H9 (cell line): ENCODE results near the gene TPPP2. TPM values are rescaled to one million over a fixed set of nuclear protein-coding genes. Genes with fewer than 3 reads are reported as not detected.

Experiments used
- DNase-seq: peaks from one replicate; pipeline ENCODE4 v3.0.0-alpha.2; 2017
- H2AFZ ChIP-seq: one replicate; pipeline ENCODE4 v1.6.1; 2013; ENCODE audit warnings: mild to moderate bottlenecking, low read length, control low read depth, moderate library complexity
- H2AK5ac ChIP-seq: 2 replicates; pipeline ENCODE4 v1.6.1; 2013; ENCODE audit warnings: low read length, control low read depth, mixed read lengths; ENCODE audit not compliant: insufficient read length
- H2BK120ac ChIP-seq: one replicate; pipeline ENCODE4 v1.6.1; 2013; ENCODE audit warnings: low read depth, mild to moderate bottlenecking, low read length, control low read depth, inconsistent platforms; ENCODE audit not compliant: poor library complexity, severe bottlenecking
- H2BK12ac ChIP-seq: 2 replicates; pipeline ENCODE4 v1.6.1; 2013; ENCODE audit warnings: low read length, control low read depth, mixed read lengths, low read depth; ENCODE audit not compliant: insufficient read length
- H2BK15ac ChIP-seq: 2 replicates; pipeline ENCODE4 v1.6.1; 2013; ENCODE audit warnings: low read depth, low read length, control low read depth
- H2BK20ac ChIP-seq: one replicate; pipeline ENCODE4 v1.6.1; 2013; ENCODE audit warnings: low read depth, mild to moderate bottlenecking, low read length, control low read depth, inconsistent platforms; ENCODE audit not compliant: poor library complexity, severe bottlenecking
- H2BK5ac ChIP-seq: 2 replicates; pipeline ENCODE4 v1.6.1; 2013; ENCODE audit warnings: low read length, control low read depth, mixed read lengths; ENCODE audit not compliant: insufficient read length
- H3K14ac ChIP-seq: 2 replicates; pipeline ENCODE4 v1.6.1; 2013; ENCODE audit warnings: low read length, control low read depth; ENCODE audit not compliant: insufficient read depth
- H3K18ac ChIP-seq: 2 replicates; pipeline ENCODE4 v1.6.1; 2013; ENCODE audit warnings: low read depth, mild to moderate bottlenecking, mixed read lengths, low read length, control low read depth; ENCODE audit not compliant: insufficient read length
- H3K23ac ChIP-seq: 2 replicates; pipeline ENCODE4 v1.6.1; 2013; ENCODE audit warnings: low read length, control low read depth, mixed read lengths, low read depth; ENCODE audit not compliant: insufficient read length
- H3K23me2 ChIP-seq: 2 replicates; pipeline ENCODE4 v1.6.1; 2013; ENCODE audit warnings: low read depth, mild to moderate bottlenecking, mixed read lengths, low read length, control low read depth; ENCODE audit not compliant: insufficient read length, poor library complexity, severe bottlenecking
- H3K27ac ChIP-seq: 2 replicates; pipeline ENCODE4 v1.5.1; 2013; ENCODE audit warnings: low read length, control low read depth, mixed read lengths, low read depth; ENCODE audit not compliant: insufficient read length
- H3K27me3 ChIP-seq: 2 replicates; pipeline ENCODE4 v1.6.1; 2013; ENCODE audit warnings: low read length, control low read depth, inconsistent platforms; ENCODE audit not compliant: insufficient read depth
- H3K4ac ChIP-seq: 2 replicates; pipeline ENCODE4 v1.6.1; 2013; ENCODE audit warnings: low read depth, mild to moderate bottlenecking, control low read depth, inconsistent platforms, low read length, moderate library complexity
- H3K4me1 ChIP-seq: 2 replicates; pipeline ENCODE4 v1.6.1; 2013; ENCODE audit warnings: low read length, control low read depth, inconsistent platforms; ENCODE audit not compliant: insufficient read depth
- H3K4me2 ChIP-seq: 2 replicates; pipeline ENCODE4 v1.6.1; 2013; ENCODE audit warnings: low read length, control low read depth, mixed read lengths; ENCODE audit not compliant: insufficient read length, insufficient read depth
- H3K56ac ChIP-seq: 2 replicates; pipeline ENCODE4 v1.6.1; 2013; ENCODE audit warnings: low read depth, mild to moderate bottlenecking, mixed read lengths, low read length, control low read depth; ENCODE audit not compliant: insufficient read length
- H3K79me1 ChIP-seq: 2 replicates; pipeline ENCODE4 v1.6.1; 2013; ENCODE audit warnings: low read depth, mild to moderate bottlenecking, moderate library complexity, low read length, control low read depth, inconsistent platforms; ENCODE audit not compliant: insufficient read depth, poor library complexity, severe bottlenecking
- H3K79me2 ChIP-seq: 2 replicates; pipeline ENCODE4 v1.6.1; 2013; ENCODE audit warnings: low read length, control low read depth, inconsistent platforms; ENCODE audit not compliant: insufficient read depth
- H3K9ac ChIP-seq: 2 replicates; pipeline ENCODE4 v1.6.1; 2013; ENCODE audit warnings: low read length, control low read depth, mixed read lengths; ENCODE audit not compliant: insufficient read length; ENCODE audit errors: extremely low read depth
- H3K9me3 ChIP-seq: one replicate; pipeline ENCODE4 v1.6.1; 2013; ENCODE audit warnings: low read depth, low read length, inconsistent platforms; ENCODE audit not compliant: control insufficient read depth
- H3T11ph ChIP-seq: one replicate; pipeline ENCODE4 v1.6.1; 2013; ENCODE audit warnings: mild to moderate bottlenecking, low read length, control low read depth, inconsistent platforms
- H4K20me1 ChIP-seq: one replicate; pipeline ENCODE4 v1.6.1; 2013; ENCODE audit not compliant: control insufficient read depth, insufficient read length, insufficient read depth
- H4K5ac ChIP-seq: 2 replicates; pipeline ENCODE4 v1.6.1; 2013; ENCODE audit warnings: low read depth, mild to moderate bottlenecking, mixed read lengths, low read length, control low read depth; ENCODE audit not compliant: insufficient read length
- H4K8ac ChIP-seq: replicated peaks from 2 replicates; pipeline ENCODE4 v1.6.1; 2013; ENCODE audit warnings: low read length, control low read depth, mixed read lengths, low read depth; ENCODE audit not compliant: insufficient read length
- H4K91ac ChIP-seq: 2 replicates; pipeline ENCODE4 v1.6.1; 2013; ENCODE audit warnings: low read depth, mild to moderate bottlenecking, moderate library complexity, mixed read lengths, low read length, control low read depth; ENCODE audit not compliant: insufficient read length
- H3K27ac Mint-ChIP-seq, 3 experiments: 2 replicates in 2 of 3; 3 replicates in 1 of 3; pipeline ENCODE4 v1.8.0; 2020 to 2021; ENCODE audit warnings: mixed read lengths in 3 of 3, mild to moderate bottlenecking in 1 of 3, moderate library complexity in 1 of 3
- H3K27me3 Mint-ChIP-seq: 2 replicates; pipeline ENCODE4 v1.8.0; 2021; ENCODE audit warnings: low read depth, mild to moderate bottlenecking, moderate library complexity, mixed read lengths
- H3K36me3 Mint-ChIP-seq, 3 experiments: 2 replicates in 2 of 3; 3 replicates in 1 of 3; pipeline ENCODE4 v1.8.0; 2020 to 2021; ENCODE audit warnings: low read depth in 3 of 3, mixed read lengths in 3 of 3; ENCODE audit not compliant: insufficient read depth in 1 of 3
- H3K4me1 Mint-ChIP-seq, 2 experiments: 2 replicates each; pipeline ENCODE4 v1.8.0; 2020; ENCODE audit warnings: mixed read lengths in 2 of 2
- H3K4me3 Mint-ChIP-seq, 2 experiments: 2 replicates in 1 of 2; 3 replicates in 1 of 2; pipeline ENCODE4 v1.8.0; 2020 to 2021; ENCODE audit warnings: mild to moderate bottlenecking in 2 of 2, mixed read lengths in 2 of 2, moderate library complexity in 1 of 2
- H3K9me3 Mint-ChIP-seq, 2 experiments: 2 replicates in 1 of 2; 3 replicates in 1 of 2; pipeline ENCODE4 v1.8.0; 2020; ENCODE audit warnings: mild to moderate bottlenecking in 2 of 2, mixed read lengths in 2 of 2, moderate library complexity in 1 of 2
- WGBS: extraction: QIAGEN DNeasy Blood & Tissue Kit; methylation state at CpG from one replicate; pipeline ENCODE4 v1.1.7; 2013; ENCODE audit warnings: missing lambda C conversion rate, low lambda C conversion rate, mixed read lengths; ENCODE audit not compliant: insufficient read length; ENCODE audit errors: extremely low coverage; 5-methylcytosine and 5-hydroxymethylcytosine counted together
- total RNA-seq: library from RNA; stranded (reverse); gene quantifications from 2 replicates; pipeline ENCODE4 v1.2.1, GENCODE V29; 2021
- TF ChIP-seq, protein P1 (sequence below): fragments of 200-600 bp; sonication (generic); conservative IDR thresholded peaks from 3 replicates; pipeline ENCODE4 v1.8.0; 2021; ENCODE audit warnings: antibody characterized with exemption, mild to moderate bottlenecking

Gene TPPP2
- total RNA-seq, 1 experiment from 2014 or later = not detected

DNA sequence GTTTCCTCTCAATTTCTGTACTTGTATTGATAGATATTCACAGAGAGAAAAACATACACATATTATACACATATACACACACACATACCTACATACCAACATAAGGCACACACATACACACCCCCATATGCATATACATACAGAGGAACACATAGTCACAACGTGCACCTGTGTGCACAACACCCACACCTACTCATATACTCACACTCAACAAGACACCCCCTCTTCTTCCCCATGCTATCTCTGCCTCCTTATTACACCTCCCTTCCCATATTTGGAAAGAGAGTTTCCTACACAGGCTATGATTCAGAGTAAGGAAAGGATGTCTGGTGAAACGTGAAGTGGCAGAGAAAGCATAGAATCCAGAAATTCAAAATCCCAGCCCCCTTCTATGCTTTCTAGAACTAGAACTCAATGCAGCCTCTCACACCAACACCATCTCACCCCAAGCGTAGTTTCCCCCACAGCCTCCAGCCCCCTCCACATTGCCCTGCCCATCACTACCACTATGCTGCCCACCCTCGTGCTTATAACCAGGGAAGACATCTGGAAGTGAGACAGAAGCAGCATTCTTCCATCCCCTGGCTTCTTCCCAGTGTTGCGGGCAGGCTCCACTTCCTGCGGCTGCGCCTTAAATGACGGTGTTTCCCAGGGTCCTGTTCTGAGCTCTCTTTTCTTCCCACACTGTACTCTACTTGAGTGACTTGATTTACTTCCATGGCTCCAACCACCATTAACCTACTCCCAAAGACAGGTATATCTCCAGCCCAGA lies 30.0 kb downstream of the TPPP2 start:
- H3K9me3 Mint-ChIP-seq = no peaks in the 10 kb centered on the region
- no peak overlapping the region for H3K23ac ChIP-seq
- H3K79me1 ChIP-seq = no peaks in the 10 kb centered on the region
- H2AK5ac ChIP-seq = no peak overlapping the region
- no peak for DNase-seq
- no peak overlapping the region for H3K56ac ChIP-seq
- H3K4me3 Mint-ChIP-seq = no peak overlapping the region
- no peak overlapping the region for H3K14ac ChIP-seq
- H2BK15ac ChIP-seq = no peak overlapping the region
- H4K91ac ChIP-seq = no peak overlapping the region
- H3K9ac ChIP-seq = no peak overlapping the region
- H2BK120ac ChIP-seq = no peak overlapping the region
- H2AFZ ChIP-seq = no peak overlapping the region
- H3K79me2 ChIP-seq = no peaks in the 10 kb centered on the region
- H3K9me3 ChIP-seq = no peaks in the 10 kb centered on the region
- no peaks in the 10 kb centered on the region for H4K20me1 ChIP-seq
- TF ChIP-seq, protein P1, sequence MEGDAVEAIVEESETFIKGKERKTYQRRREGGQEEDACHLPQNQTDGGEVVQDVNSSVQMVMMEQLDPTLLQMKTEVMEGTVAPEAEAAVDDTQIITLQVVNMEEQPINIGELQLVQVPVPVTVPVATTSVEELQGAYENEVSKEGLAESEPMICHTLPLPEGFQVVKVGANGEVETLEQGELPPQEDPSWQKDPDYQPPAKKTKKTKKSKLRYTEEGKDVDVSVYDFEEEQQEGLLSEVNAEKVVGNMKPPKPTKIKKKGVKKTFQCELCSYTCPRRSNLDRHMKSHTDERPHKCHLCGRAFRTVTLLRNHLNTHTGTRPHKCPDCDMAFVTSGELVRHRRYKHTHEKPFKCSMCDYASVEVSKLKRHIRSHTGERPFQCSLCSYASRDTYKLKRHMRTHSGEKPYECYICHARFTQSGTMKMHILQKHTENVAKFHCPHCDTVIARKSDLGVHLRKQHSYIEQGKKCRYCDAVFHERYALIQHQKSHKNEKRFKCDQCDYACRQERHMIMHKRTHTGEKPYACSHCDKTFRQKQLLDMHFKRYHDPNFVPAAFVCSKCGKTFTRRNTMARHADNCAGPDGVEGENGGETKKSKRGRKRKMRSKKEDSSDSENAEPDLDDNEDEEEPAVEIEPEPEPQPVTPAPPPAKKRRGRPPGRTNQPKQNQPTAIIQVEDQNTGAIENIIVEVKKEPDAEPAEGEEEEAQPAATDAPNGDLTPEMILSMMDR = no peak
- H3K18ac ChIP-seq = no peak overlapping the region
- no peak overlapping the region for H3K4me2 ChIP-seq
- no peak overlapping the region for H3K4ac ChIP-seq
- peaks cover 2% of the 10 kb centered on the region; the same call in 1 of the 2 replicates for H3K27me3 Mint-ChIP-seq
- no peak overlapping the region for H3K27ac Mint-ChIP-seq
- H2BK12ac ChIP-seq = no peak overlapping the region
- H3K27me3 ChIP-seq = no peaks in the 10 kb centered on the region
- H3K4me1 Mint-ChIP-seq = peaks cover 15% of the 10 kb centered on the region in 2 experiments
- no peak overlapping the region for H4K8ac ChIP-seq
- no peaks in the 10 kb centered on the region for H3K36me3 Mint-ChIP-seq
- H4K5ac ChIP-seq = no peak overlapping the region
- H2BK5ac ChIP-seq = no peak overlapping the region
- WGBS = no CpG with 5 or more reads among the region's 8 CpGs
- no peaks in the 10 kb centered on the region; the same call in 1 of the 2 replicates for H3K4me1 ChIP-seq
- no peaks in the 10 kb centered on the region for H3K23me2 ChIP-seq
- H2BK20ac ChIP-seq = no peak overlapping the region
- no peak overlapping the region for H3T11ph ChIP-seq
- H3K27ac ChIP-seq = no peak overlapping the region
